IPS-18a (cell line): Measurements from ENCODE around the gene CLN6.
"Not testable (repeated sequence)": the region's sequence is repeated elsewhere in the genome, so short reads cannot be mapped to it uniquely, and the experiment has no call there.

Experiments used
- H3K27ac ChIP-seq: one replicate; pipeline ENCODE4 v1.5.1; 2013; ENCODE audit warnings: low read length
- H3K27me3 ChIP-seq: one replicate; pipeline ENCODE4 v1.6.1; 2013; ENCODE audit warnings: mild to moderate bottlenecking, low read length; ENCODE audit not compliant: control insufficient read depth, insufficient read depth
- H3K36me3 ChIP-seq: one replicate; pipeline ENCODE4 v1.6.1; 2013; ENCODE audit warnings: low read depth, low read length; ENCODE audit not compliant: control insufficient read depth
- H3K4me1 ChIP-seq: one replicate; pipeline ENCODE4 v1.6.1; 2013; ENCODE audit warnings: low read depth, low read length; ENCODE audit not compliant: control insufficient read depth
- H3K4me3 ChIP-seq: one replicate; pipeline ENCODE4 v1.5.1; 2013; ENCODE audit warnings: low read length
- H3K9ac ChIP-seq: one replicate; pipeline ENCODE4 v1.6.1; 2013; ENCODE audit warnings: mild to moderate bottlenecking, low read length, moderate library complexity
- H3K9me3 ChIP-seq: one replicate; pipeline ENCODE4 v1.6.1; 2013; ENCODE audit warnings: low read depth, low read length; ENCODE audit not compliant: control insufficient read depth

Gene CLN6

DNA sequence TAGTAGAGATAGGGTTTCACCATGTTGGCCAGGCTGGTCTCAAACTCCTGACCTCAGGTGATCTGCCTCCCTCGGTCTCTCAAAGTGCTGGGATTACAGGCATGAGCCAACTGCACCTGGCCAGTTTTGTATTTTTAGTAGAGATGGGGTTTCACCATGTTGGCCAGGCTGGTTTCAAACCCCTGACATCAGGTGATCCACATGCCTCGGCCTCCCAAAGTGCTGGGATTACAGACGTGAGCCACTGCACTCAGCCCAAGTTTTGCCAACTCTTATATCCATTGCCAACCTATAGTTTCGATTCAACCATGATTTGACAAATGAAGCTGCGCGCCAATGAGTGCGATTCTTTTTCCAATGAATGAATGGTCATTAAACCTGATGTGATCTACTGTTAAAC lies 26.5 kb downstream of the CLN6 start:
- not testable (repeated sequence) for H3K27ac ChIP-seq, H3K36me3 ChIP-seq, H3K4me3 ChIP-seq, H3K27me3 ChIP-seq, H3K9me3 ChIP-seq, H3K9ac ChIP-seq
- H3K4me1 ChIP-seq: peaks cover 36% of the 10 kb centered on the region

DNA sequence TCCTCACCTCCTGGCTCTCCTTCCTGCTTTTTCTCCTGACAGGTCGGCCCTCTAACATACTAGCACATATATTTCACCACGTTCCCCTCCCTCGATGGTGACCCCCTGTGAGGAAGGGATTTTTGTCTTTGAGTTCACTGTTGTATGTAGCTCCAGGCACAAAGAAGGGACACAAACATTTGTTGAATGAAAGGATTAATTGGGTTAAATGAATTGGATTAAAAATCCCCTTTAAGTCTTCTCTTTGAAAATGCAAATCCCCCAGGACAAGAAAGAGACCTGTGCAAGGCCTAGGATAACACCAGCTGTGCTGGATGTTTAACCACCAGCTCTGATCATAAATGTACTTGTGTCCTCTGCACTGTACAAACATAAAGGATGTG lies 27.7 kb downstream of the CLN6 start:
- no peak overlapping the region for H3K4me3 ChIP-seq
- no peak overlapping the region for H3K27ac ChIP-seq
- H3K27me3 ChIP-seq: no peaks in the 10 kb centered on the region
- peaks cover 36% of the 10 kb centered on the region for H3K4me1 ChIP-seq
- H3K9me3 ChIP-seq: no peaks in the 10 kb centered on the region
- no peaks in the 10 kb centered on the region for H3K36me3 ChIP-seq
- H3K9ac ChIP-seq: no peak overlapping the region

DNA sequence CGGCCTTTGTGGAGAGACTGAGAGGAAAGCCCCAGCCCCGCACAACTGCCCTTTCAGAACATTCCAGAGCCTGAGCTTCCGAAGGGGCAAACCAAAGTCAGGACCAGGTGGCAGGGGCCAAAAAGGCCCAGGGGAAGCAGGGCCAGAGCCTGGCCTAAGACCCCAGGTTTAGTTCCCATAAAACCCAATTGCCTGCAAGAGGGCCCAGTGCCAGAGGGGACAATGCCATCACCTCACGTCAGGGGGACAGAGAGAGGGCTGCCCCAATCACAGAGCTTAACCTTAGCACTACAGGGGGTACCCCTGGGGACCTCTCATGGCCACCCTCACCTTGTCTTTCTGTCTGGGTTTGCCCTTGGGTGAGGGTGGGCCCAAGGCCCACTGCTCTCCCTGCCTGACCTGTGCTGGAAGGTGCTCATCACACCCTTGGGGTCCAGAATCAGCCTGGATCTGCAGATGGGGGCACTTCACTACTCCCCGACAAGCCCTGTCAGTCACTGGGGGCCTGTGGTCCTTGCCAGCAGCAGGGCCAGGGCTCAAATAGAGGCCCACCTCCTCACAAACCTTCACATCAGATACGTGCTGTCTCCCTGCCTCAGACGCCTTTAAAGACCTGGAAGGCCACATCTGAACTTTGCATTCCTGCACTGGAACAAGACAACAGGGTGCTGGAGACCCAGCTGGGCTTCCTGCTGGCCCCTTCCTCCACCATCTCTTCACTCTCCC lies 28.2 kb downstream of the CLN6 start:
- Histone ChIP-seq H3K36me3 (no peaks in the 10 kb centered on the region), H3K27me3 (no peaks in the 10 kb centered on the region), H3K4me3 (no peak overlapping the region), H3K9me3 (no peaks in the 10 kb centered on the region), H3K27ac (no peak overlapping the region), H3K4me1 (peaks cover 30% of the 10 kb centered on the region), H3K9ac (no peak overlapping the region)

DNA sequence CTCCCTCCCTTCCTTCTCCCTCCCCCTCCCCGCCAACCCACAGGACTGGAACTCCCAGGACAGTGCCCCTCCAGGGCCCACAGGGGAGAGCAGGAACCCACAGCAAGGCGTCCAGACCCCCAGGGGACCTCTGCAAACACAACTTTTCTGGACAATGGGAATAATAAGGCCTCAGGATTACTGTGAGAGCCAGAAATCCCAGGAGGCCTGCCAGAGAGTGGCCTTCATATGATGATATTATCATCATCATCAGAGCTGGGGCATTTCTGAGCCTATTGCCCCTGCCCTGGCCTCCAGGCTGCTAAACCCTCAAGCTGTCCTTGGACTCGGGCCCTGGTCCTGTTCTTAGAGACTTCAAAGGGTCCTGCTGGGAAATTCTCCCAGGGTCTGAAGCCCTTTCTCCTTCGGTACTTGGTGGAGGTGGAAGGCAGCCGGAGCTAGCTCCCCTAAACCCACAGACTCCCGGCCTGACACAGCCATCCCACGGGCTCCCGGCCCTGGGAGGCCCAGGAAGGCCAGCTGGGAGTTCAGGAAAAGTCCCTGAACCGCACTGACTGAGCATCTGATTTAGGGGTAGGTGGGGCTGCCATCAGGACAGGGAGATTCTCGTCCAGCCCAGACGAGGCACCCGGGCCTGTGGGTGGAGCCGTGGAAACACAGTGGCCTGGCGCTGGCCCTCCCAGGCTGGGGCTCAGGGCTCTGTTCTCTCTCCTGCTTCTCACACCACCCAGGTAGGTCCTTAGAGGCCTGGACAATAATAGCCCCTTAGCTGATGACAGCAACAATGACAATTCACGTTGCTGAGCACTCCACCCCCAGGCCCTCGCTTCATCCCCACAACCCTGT lies 29.3 kb downstream of the CLN6 start:
- Histone ChIP-seq H3K4me3 (no peak overlapping the region), H3K27me3 (no peaks in the 10 kb centered on the region), H3K4me1 (peaks cover 21% of the 10 kb centered on the region), H3K36me3 (no peaks in the 10 kb centered on the region), H3K9me3 (no peaks in the 10 kb centered on the region), H3K27ac (no peak overlapping the region), H3K9ac (no peak overlapping the region)

DNA sequence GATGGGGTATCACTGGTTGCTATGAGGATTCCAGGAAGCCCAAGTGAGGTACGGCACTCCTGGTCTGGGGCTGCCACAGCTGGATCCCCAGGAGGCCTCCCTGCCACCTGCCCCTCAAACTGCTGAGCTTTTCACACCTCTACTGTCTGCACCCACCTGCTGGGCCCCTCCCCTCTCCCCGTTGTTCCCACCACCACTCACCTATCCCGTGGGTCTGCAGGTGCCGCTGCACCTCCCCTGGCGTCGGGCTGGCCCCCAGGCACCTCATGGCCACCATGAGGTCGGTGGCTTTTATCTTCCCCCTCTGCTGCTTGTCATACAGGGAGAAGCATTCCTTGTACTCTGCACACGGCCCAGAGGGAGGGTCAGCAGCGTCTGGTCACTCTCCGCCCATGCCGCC lies 30.2 kb downstream of the CLN6 start:
- H3K27me3 ChIP-seq: no peaks in the 10 kb centered on the region
- H3K9me3 ChIP-seq: no peaks in the 10 kb centered on the region
- H3K27ac ChIP-seq: no peak overlapping the region
- no peak overlapping the region for H3K9ac ChIP-seq
- no peaks in the 10 kb centered on the region for H3K36me3 ChIP-seq
- H3K4me3 ChIP-seq: no peak overlapping the region
- H3K4me1 ChIP-seq: peaks cover 21% of the 10 kb centered on the region

DNA sequence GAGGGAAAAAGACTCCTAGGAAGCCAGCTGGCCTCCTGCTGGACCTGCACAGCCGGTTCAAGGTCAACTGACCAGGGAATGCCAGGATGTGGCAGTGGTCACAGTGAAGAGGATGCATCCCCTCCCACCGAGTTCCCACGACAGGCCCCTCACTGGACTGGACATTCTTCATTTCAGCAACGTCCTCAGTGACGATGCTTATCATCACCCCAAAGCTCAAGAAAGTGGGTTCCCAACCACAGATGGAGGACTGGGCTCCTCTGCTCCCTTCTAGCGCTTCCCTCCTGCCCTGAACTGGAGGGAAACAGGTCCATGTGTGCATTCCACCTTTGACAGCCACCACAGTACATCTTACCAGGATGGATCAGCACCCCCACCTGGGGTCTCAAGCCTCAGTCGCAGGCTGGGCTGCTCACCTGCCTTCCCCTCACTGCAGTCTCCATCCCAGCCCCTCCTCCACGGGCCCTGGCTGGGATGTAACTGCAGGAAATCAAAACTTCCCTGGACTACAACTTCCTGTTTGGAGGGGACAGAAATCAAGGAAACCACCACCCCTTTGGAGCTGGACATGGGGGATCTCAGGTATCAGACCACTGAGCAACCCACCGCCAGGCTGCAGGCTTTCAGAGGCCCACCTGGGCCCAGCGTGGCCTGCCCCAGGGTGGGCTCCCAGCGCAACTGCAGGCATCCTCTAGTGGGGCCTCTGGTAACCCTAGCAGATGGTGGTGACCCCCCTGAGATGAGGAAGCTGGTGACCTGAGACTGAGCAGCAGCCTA lies 31.7 kb downstream of the CLN6 start:
- no peak overlapping the region for H3K9ac ChIP-seq
- H3K4me3 ChIP-seq: no peak overlapping the region
- no peak overlapping the region for H3K27ac ChIP-seq

DNA sequence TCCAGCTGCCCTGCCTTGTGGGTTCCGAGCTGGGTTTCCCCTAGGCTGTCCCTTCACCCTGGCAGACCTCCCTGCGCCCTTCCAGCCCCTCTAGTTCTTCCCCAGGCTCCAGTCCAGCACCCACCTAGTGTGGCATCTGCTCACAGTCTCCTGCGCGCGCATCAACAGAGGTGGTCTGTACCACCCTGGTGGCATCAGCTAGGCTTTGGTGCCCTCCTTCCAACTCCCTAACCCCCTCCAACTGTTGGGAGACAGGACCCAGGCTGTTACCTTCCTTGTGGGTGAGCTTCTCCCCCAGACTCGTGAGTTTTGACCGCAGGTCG lies 32.4 kb downstream of the CLN6 start:
- Histone ChIP-seq H3K27ac (no peak overlapping the region), H3K9me3 (no peaks in the 10 kb centered on the region), H3K27me3 (no peaks in the 10 kb centered on the region), H3K36me3 (peaks cover 15% of the 10 kb centered on the region), H3K9ac (no peak overlapping the region), H3K4me3 (no peak overlapping the region), H3K4me1 (peaks cover 20% of the 10 kb centered on the region)

More for the DNA sequence above, 31.7 kb downstream of the CLN6 start:
- Histone ChIP-seq H3K9me3 (no peaks in the 10 kb centered on the region), H3K4me1 (peaks cover 21% of the 10 kb centered on the region), H3K36me3 (peaks cover 8% of the 10 kb centered on the region), H3K27me3 (no peaks in the 10 kb centered on the region)

DNA sequence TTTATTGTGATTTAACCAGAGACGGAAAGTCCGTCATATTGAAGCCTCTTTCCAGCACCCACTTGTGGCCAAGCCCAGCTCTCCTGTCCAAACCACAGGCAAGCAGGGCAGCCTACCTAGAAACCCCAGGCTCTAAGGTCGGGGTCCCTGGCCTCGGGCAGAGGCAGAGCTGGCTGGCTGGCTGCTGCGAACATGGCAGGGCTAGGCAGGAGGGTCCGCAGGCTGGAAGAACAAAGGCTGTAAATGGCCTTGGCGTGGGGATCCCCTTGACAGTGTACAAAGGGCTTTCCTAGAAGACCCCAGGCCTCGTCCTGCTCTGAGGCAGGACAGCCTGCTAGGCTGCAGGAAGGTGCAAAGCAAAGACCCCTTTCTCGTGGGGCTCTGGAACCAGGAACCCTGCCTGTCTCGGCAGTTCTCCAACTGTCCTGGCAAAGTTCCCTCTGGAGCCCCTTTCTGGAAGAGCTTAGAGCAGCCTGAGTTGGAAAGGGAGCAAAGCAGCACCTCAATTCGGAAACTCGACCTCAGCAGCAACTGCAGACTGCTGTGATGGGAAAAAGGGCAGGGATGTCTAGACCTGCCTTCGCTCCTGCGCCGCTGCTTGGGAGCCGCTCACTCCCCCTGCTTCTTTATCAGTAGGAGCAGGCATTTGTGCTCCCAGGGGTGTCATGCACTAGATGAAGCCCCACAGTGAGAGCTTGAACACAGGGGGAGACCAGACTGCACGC lies 32.9 kb downstream of the CLN6 start:
- Histone ChIP-seq H3K4me3 (no peak overlapping the region), H3K27ac (no peak overlapping the region), H3K9me3 (no peaks in the 10 kb centered on the region), H3K4me1 (peaks cover 18% of the 10 kb centered on the region), H3K27me3 (no peaks in the 10 kb centered on the region), H3K9ac (no peak overlapping the region), H3K36me3 (peaks cover 17% of the 10 kb centered on the region)

DNA sequence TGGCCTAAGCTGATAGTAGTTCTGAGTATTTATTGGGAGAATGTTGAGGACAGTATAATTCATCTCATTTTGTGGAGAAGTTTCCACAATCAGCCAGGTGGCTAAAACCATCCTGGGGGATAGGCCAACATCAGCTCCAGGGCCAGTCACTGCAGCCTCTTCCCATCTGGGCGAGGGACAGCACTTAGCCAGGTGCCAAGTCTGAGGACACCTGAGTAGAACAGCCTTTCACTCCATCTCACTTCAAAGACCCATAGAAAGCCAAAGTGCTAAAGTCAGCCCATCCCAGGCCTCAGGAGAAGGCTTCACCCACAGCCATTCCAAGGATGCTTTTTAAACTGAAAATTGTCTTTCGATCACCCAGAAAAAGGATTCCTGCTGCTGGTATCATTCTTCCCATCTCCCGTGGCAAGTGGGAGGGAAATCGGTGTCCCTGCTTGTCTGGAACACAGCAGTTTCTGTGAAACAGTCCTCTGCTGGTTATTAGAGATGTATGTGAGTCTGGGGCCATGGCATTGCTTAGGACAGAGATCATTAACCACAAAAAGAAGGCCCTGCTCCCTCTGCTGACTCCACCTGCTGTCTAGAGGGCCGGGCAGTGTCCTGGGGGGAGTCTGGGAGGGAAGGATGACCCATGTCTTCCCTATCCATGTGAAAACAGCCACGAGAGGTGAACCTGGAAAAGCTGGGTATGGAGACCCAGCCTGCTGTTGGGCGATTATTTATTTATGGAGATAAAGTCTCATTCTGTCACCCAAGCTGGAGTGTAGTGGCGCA lies 34.0 kb downstream of the CLN6 start:
- Histone ChIP-seq H3K36me3 (peaks cover 20% of the 10 kb centered on the region), H3K27ac (no peak overlapping the region), H3K4me1 (peaks cover 13% of the 10 kb centered on the region), H3K4me3 (no peak overlapping the region), H3K9me3 (no peaks in the 10 kb centered on the region), H3K27me3 (no peaks in the 10 kb centered on the region), H3K9ac (no peak overlapping the region)

DNA sequence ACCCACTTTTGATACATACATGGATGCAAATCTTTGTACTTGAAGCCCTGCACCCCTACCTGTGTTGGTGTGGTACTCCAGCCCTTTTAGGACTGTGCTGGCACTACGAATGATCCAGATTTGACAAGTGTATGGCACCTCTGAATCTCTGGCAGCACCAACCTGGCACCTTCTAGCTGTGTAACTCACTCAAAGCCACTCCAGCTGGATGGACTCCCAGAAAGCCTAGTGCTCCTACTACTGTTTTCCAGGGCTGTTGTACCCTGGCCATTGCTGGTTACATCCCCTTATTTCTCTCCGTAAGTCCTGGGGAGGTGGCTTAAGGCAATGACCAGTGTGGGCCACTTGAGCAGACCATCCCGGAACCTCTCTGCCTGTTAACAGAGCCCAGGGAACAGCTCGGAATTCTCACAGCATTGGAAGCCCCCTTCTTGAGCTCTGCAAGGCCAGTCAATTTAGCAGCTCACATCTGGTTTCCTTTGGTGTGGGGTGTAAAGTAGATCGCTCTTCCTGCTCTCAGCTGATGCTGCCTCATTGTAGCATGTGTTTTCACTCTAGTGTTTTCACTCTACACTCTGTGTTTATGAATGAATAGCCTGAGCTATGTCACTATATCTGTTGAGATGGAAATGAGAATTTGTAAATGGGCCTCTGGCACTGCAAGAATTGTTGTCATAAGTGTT lies 36.6 kb downstream of the CLN6 start:
- no peak overlapping the region for H3K27ac ChIP-seq
- H3K36me3 ChIP-seq: peaks cover 23% of the 10 kb centered on the region
- H3K4me1 ChIP-seq: peaks cover 7% of the 10 kb centered on the region
- no peaks in the 10 kb centered on the region for H3K27me3 ChIP-seq
- H3K9ac ChIP-seq: no peak overlapping the region
- no peaks in the 10 kb centered on the region for H3K9me3 ChIP-seq
- H3K4me3 ChIP-seq: no peak overlapping the region
